RPMI8226 (cell line): ENCODE measurements around the gene ENOX1.

Source experiments
- DNase-seq: peaks from one replicate; pipeline ENCODE4 v3.0.0-alpha.2; 2015

The ENOX1 gene

DNA sequence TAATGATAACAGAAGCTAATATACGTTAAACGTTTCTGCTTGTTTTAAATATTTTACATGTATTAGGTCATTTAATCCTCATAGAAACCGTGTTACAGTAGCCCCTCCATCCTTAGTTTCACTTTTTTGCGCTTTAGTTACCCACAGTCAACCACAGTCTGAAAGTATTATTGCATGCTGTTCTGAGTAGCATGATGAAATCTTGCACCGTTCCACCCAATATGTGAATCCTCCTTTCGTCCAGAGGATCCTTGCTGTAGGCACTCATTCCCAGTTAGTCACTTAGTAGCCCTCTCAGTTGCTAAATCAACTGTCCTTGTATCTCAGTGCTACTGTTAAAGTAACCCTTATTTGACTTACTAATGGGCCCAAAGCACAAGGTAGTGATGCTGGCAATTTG lies 257.8 kb downstream of the ENOX1 start:
- DNase-seq, result no peak

DNA sequence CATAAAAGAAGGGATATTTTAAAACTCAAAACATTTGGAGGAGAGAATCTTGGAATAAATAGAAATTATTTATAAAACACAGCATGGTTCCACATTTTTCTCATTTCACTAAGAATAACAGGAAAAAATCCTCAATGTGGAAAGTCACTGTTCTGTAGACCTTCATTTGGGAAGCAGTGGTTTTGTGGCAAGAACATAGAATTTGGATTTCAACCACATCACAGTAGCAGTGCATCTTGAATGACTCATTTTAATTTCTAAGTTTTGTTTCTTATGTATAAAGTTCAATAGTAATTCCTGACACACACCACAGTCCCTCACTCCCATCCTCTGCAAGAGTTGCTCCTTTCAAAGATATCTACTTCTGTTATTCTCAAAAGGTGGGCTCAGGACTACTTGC lies 264.0 kb downstream of the ENOX1 start:
- no peak for DNase-seq

- DNase-seq, result no peak
These were observed 266.4 kb downstream of the ENOX1 start for GRCh38 chr13:43520351-43520750.

DNA sequence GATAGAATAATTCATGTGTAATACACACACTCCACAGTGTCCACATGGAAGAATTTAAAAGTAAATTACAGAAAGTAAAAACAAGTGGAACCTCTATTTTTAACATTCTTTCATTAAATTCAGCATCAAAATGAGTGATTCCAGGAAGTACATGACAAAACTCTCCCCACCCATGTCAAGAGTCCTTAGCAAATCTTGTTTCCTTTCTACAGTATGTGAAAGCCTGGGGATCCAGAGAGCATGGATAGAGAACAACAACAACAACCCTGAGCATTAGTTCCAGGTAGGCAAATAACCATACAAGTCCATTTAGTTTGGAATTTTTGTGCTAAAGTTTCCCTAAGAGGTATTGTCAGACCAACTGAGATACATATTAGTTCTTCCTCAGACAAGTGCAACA lies 267.9 kb downstream of the ENOX1 start:
- no peak for DNase-seq

- no peak for DNase-seq
These were observed 270.4 kb downstream of the ENOX1 start for GRCh38 chr13:43516401-43516833.

GRCh38 chr13:43515531-43515930 lies 271.2 kb downstream of the ENOX1 start:
- no peak for DNase-seq

- DNase-seq, result no peak
These were observed 272.5 kb downstream of the ENOX1 start for GRCh38 chr13:43514311-43514710.

DNA sequence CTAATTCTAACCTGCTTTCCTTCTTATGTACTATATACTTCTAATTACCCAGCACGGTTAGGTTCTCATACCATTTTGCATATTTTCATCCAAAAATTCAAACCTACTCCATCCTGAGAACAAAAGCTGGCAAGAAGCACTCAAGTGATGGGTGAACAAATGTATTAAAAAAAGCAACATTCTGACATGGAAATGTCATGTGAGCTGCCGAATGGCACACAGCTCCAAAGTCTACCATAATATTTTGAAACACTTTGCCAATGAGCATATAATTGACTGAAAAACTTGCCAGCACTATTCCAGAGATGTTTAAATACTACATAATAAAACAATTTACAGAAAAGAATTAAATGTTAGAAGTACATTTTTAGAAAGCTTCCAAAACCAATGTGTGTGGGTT lies 274.6 kb downstream of the ENOX1 start:
- no peak for DNase-seq

GRCh38 chr13:43510956-43511901 lies 275.5 kb downstream of the ENOX1 start:
- no peak for DNase-seq

GRCh38 chr13:43495732-43496131 lies 291.0 kb downstream of the ENOX1 start:
- no peak for DNase-seq

DNA sequence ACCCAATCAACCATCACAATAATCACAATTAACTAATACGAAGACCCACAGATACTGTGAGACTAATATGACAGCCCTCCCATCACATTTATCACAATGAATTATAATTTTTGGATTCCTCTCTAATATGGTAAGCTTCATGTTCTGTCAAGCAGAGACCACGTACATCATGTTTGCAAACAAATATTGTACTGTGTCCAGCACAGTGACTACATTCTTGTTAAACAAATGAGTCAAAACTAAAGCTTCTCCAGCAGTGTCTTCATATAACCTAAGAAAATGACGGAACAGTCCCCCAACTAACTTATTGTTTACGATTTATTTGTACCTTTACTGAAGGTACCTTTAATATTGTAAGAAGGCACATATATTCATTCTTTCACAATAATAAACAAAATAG lies 292.6 kb downstream of the ENOX1 start:
- no peak for DNase-seq

DNA sequence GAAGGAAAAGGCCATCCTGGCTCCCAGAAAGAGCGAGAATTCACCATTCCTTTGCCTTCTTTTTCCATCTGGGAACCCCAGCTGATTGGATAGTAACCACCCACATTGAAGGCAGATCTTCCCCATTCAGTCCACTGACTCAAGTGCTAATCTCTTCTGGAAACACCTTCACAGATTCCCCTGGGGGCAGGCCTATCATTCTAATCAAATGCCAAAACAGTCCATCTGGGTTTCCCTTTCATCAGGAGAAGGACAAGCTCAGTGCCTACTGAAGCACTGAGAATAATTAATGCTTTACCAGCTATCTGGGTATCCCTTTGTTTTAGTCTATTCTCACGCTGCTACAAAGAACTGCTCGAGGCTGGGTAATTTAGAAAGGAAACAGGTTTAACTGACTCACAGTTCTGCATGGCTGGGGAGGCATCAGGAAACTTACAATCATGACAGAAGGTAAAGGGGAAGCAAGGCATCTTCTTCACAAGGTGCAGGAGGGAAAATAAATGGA lies 293.2 kb downstream of the ENOX1 start:
- no peak for DNase-seq

DNA sequence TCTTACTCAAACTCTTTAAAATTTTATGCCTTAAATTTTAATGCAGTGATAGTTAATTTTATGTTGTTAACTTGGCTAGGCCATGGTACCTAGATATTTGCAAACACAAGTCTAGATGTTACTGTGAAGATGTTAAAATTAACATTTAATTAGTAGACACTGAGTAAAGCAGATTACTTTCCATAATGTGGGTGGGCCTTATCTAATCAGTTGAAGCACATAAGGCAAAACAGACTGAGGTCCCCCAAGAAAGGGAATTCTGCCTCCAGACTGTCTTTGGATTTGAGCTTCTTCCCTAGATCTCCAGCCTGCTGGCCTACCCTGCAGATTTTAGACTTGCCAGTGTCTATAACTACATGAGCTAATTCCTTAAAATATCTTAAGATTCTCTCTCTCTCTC lies 294.0 kb downstream of the ENOX1 start:
- DNase-seq, result no peak

GRCh38 chr13:43492311-43492710 lies 294.5 kb downstream of the ENOX1 start:
- no peak for DNase-seq

DNA sequence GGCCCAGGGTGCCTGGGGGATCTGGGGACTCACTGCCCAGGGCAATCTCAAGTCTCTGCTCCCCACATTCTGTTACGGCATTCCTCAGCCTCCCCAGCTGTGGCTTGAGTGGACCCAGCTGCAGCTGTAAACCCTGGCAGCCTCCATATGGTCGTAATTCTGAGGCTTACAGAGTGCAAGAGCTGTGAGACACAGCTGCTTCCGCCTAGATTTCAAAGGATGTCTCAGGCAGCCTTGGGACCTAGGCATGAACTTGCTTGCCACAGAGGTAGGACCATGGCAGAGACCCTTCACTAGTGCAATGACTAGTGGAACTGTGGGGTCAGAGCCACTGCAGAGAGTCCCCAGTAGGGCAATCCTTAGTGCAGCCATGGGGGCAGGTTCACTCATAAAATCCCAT lies 297.5 kb downstream of the ENOX1 start:
- DNase-seq, result no peak

DNA sequence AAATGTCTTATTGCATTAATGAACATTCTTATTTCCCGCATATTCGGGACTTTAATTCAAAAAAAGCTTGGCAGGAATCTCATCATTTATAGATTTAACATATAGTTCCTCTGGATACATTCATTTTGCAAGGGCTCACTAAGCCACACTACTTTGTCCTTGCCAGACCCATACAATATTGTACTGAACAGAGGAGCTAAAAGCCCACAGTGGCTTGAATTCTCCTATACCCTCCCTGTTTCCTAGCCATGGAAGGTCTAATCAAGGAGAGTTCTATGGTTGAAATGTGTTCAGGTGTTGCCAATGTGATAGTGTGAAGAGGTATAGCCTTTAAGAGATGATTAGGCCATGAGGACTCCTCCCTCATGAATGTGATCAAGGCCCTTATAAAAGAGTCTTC lies 298.9 kb downstream of the ENOX1 start:
- no peak for DNase-seq

GRCh38 chr13:43487461-43487860 lies 299.3 kb downstream of the ENOX1 start:
- DNase-seq, result no peak

DNA sequence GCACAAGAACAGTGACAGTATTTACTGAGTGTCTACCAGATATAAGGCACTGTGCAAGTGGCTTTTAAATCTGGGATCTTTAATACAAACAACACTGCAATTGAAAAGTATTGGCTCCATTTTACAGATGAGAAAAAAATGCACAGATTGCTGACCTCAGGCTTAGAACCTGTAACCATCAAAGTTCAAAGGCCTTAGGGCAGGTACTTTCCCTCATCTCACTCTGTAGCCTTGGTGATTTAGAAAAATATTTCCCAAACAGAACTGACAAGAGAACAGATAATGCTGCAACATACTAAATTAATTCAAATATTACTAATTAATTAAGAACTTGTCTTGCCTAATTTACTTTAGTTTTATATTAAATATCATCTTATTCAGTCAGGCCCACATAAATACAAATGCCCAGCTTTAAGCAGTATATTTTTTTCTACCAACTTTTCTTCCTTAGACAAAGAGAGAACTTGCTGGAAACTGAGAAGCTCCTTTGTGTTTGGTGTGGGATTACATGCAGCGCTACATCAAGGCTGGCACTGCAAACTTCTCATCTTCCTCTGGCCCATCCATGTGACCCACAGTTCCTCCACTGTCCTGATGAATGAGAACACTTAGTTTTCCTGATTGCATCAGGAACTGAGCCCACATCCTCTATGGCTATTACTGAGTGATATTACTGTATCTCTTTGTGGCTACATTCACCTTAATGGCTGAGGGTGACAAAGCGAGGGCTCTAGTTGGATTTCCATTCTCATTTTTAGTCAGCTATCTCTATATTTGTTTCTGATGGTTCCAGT lies 302.1 kb downstream of the ENOX1 start:
- DNase-seq, result no peak

DNA sequence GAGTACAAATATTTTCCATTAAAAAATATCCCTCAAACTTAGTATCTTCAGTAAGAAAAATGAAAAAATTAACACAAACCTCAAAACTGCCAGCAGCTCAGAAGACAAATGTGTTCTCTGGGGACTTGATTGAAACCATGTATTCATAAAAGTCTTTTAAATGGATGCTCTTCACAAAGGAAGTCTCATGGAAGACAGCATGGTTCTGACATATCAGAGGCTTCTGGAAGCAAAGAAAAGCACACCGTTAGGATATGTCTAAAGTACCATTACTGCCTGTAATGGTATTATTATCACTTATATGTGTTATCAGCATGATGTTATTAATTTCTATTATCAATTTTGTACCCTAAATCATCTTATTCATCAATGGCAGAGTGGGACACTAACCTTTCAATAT lies 302.8 kb downstream of the ENOX1 start:
- no peak for DNase-seq

DNA sequence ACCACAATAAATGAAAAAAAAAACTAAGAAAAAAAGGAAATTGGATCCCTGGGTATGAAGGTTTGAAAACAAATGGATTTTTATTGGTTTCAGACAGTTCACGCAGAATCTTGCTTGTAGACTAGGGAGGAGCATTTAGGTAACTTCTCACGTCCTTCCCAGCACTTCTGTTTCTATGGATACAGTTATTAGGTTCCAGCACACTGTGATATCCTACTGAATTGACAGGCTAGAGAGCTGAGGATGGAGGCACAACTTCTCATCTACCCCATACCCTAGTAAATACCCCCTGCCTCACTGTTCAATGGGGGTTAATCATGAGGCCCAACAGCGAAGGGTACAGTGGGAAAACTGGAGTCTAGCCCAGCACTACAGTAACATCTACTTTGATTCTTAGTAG lies 304.1 kb downstream of the ENOX1 start:
- DNase-seq, result no peak

GRCh38 chr13:43482026-43482425 lies 304.7 kb downstream of the ENOX1 start:
- no peak for DNase-seq

- no peak for DNase-seq
These were observed 307.9 kb downstream of the ENOX1 start for GRCh38 chr13:43478902-43479301.

- DNase-seq, result no peak
These were observed 308.6 kb downstream of the ENOX1 start for GRCh38 chr13:43478211-43478610.

- DNase-seq, result no peak
These were observed 311.6 kb downstream of the ENOX1 start for GRCh38 chr13:43475140-43475539.
